HEK293 (cell line): ENCODE measurements around the gene SPTBN2.

Experiments used
- SETDB1 ChIP-seq: IDR thresholded peaks from one replicate; pipeline ENCODE4 v1.6.1; 2017; ENCODE audit warnings: mild to moderate bottlenecking, low read length, moderate library complexity, mixed read lengths; ENCODE audit not compliant: insufficient read length
- SP7 ChIP-seq: fragments of 450-650 bp; formaldehyde crosslinking; IDR thresholded peaks from 2 replicates; pipeline ENCODE4 v1.5.1; 2016; ENCODE audit warnings: missing biosample characterization, missing genetic modification characterization

GRCh38 chr11:66639066-66639813 is 89.8 kb downstream of the SPTBN2 start:
- TF ChIP-seq SETDB1 (no peak), SP7 (no peak)
